Measurements from ENCODE around the gene IGFBP5.

DNA sequence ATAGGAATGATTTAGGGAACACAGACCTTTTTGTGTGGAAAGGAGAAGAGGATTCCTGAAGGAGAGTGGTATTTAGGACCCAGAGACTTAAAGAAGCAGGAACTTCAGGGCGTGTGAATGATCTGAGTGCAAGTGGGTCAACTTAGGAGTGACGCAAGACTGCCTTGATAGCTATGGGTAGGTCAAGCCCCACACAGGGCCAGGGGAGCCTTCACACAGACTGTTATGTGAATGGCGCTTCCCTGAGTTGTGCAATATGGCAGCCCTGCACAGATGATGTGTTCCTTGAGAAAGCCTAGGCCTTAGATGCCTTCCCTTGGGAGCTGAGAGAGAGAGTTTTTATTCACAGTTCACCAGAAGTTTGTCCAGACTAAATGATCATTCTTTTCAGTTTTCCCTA is 47.1 kb upstream of the IGFBP5 start:
- TF ChIP-seq, protein P1, sequence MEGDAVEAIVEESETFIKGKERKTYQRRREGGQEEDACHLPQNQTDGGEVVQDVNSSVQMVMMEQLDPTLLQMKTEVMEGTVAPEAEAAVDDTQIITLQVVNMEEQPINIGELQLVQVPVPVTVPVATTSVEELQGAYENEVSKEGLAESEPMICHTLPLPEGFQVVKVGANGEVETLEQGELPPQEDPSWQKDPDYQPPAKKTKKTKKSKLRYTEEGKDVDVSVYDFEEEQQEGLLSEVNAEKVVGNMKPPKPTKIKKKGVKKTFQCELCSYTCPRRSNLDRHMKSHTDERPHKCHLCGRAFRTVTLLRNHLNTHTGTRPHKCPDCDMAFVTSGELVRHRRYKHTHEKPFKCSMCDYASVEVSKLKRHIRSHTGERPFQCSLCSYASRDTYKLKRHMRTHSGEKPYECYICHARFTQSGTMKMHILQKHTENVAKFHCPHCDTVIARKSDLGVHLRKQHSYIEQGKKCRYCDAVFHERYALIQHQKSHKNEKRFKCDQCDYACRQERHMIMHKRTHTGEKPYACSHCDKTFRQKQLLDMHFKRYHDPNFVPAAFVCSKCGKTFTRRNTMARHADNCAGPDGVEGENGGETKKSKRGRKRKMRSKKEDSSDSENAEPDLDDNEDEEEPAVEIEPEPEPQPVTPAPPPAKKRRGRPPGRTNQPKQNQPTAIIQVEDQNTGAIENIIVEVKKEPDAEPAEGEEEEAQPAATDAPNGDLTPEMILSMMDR (conservative IDR thresholded peaks at IDR 0.05; ENCODE audit: low read length), result no peak
- no peak for TF ChIP-seq EZH2phosphoT487 (IDR thresholded peaks at IDR 0.05; ENCODE audit: borderline replicate concordance, low read depth, low read length)
